A549 treated with AZD9567 at 1 μM for 4 hours (cell line): Measurements from ENCODE around the gene ZNF518A. TPM values are rescaled to one million over a fixed set of nuclear protein-coding genes. Genes with fewer than 3 reads are reported as not detected.

Experiments used
- total RNA-seq: library from RNA; stranded (reverse); fragments of 200-300 nt; extraction: Qiagen RNA extraction; gene quantifications from 5 replicates; pipeline ENCODE4 v1.2.3, GENCODE V29; 2022; ENCODE audit not compliant: insufficient read depth

The ZNF518A gene, protein sequence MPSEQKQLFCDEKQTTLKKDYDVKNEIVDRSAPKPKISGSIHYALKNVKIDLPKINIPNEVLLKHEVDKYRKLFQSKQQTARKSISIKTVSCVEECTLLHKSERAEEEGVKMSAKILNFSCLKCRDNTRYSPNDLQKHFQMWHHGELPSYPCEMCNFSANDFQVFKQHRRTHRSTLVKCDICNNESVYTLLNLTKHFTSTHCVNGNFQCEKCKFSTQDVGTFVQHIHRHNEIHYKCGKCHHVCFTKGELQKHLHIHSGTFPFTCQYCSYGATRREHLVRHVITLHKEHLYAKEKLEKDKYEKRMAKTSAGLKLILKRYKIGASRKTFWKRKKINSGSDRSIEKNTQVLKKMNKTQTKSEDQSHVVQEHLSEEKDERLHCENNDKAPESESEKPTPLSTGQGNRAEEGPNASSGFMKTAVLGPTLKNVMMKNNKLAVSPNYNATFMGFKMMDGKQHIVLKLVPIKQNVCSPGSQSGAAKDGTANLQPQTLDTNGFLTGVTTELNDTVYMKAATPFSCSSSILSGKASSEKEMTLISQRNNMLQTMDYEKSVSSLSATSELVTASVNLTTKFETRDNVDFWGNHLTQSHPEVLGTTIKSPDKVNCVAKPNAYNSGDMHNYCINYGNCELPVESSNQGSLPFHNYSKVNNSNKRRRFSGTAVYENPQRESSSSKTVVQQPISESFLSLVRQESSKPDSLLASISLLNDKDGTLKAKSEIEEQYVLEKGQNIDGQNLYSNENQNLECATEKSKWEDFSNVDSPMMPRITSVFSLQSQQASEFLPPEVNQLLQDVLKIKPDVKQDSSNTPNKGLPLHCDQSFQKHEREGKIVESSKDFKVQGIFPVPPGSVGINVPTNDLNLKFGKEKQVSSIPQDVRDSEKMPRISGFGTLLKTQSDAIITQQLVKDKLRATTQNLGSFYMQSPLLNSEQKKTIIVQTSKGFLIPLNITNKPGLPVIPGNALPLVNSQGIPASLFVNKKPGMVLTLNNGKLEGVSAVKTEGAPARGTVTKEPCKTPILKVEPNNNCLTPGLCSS (N-terminal part only)
- total RNA-seq: 6.6 to 9.4 TPM (median 7.6 TPM) in 5 replicates

DNA sequence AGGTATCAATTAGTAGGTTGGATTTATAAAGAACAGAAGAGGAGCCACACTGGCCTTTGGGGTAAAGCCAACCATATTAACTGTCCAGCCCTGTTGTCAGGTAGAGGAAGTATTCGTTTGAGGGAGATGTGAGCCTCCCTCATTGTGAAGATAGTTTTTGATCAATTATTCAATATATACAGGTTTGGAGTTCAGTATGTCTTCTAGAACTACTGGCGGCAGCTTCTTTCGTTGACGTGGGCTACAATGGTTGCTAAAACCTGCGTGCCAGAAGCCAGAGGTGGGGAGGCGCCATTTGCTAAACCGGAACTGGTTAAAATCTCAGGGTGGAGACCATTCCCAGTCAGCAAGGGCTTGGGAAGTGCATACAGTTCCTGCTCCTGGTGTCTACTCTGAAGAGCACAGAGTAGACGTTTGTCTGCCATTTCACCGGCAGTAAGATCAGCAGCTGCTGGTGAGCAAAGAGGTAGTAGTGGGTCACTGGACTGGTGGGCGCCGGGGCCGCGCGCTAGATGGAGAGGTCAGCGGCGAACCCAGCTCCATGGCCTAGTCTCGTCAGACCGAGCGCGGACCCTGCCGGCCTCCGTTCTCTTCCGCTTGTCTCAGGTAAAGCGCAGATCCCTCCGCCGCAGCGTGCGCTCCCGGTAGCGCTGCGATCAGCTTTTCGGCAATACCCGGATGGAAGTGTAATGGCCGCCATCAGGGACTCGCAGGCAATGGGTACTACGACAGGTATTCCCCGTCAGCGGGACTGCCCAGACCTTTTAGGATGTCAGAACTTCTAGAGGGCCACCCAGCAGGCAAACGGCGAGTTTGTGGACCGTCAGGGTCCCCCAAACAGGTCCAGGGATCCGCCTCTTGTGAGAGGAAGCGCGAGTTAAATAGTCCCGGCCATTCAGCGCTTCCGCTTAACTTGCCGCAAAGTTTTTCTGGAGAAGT lies at the start of gene ZNF518A:
TSS of gene ZNF518A (plus strand) at position 911 of the 939 bp plus-strand sequence. CDS start 26,026 bp downstream, outside the sequence.

Other genes with a start within 250 kb of the ZNF518A start
- gene CC2D2B, start 222.3 kb upstream of the ZNF518A start, total RNA-seq: 0.08 to 0.33 TPM (median 0.20 TPM) in 3 of 5 replicates, not detected in the others
- gene CCNJ, start 86.7 kb upstream of the ZNF518A start, total RNA-seq: 6.4 to 7.4 TPM (median 6.7 TPM) in 5 replicates
- not detected in 5 replicates for gene BLNK, start 141.3 kb downstream of the ZNF518A start, total RNA-seq
- gene DNTT, start 174.1 kb downstream of the ZNF518A start, total RNA-seq: not detected in 5 replicates
- not detected in 5 replicates for gene OPALIN, start 228.7 kb downstream of the ZNF518A start, total RNA-seq